WTC11 (cell line): ENCODE results near the gene SLC13A2.

Source experiments
- CREB1 ChIP-seq: sonication (generic); formaldehyde crosslinking; IDR thresholded peaks from 2 replicates; pipeline ENCODE4 v1.8.0; 2023; ENCODE audit warnings: mild to moderate bottlenecking, missing genetic modification reagents
- JUN ChIP-seq: sonication (generic); formaldehyde crosslinking; IDR thresholded peaks from 2 replicates; pipeline ENCODE4 v1.8.0; 2023; ENCODE audit warnings: mild to moderate bottlenecking, missing genetic modification reagents
- SMAD3 ChIP-seq: sonication (generic); formaldehyde crosslinking; IDR thresholded peaks from 2 replicates; pipeline ENCODE4 v1.8.0; 2022; ENCODE audit warnings: missing genetic modification reagents, mild to moderate bottlenecking, borderline replicate concordance
- TEAD1 ChIP-seq: sonication (generic); formaldehyde crosslinking; IDR thresholded peaks from 2 replicates; pipeline ENCODE4 v1.8.0; 2022; ENCODE audit warnings: mild to moderate bottlenecking, missing genetic modification reagents
- ZBTB21 ChIP-seq: sonication (generic); formaldehyde crosslinking; IDR thresholded peaks from 2 replicates; pipeline ENCODE4 v1.8.1; 2023; ENCODE audit warnings: mild to moderate bottlenecking, missing genetic modification reagents, borderline replicate concordance
- ZNF121 ChIP-seq: sonication (generic); formaldehyde crosslinking; IDR thresholded peaks from 2 replicates; pipeline ENCODE4 v1.8.0; 2023; ENCODE audit warnings: missing genetic modification reagents
- ZNF232 ChIP-seq: sonication (generic); formaldehyde crosslinking; IDR thresholded peaks from 2 replicates; pipeline ENCODE4 v1.8.0; 2022; ENCODE audit warnings: mild to moderate bottlenecking, missing genetic modification reagents
- TF ChIP-seq, protein P1 (sequence below): sonication (generic); formaldehyde crosslinking; IDR thresholded peaks from 2 replicates; pipeline ENCODE4 v1.8.1; 2023; ENCODE audit warnings: mild to moderate bottlenecking, missing genetic modification reagents
- TF ChIP-seq, protein P2 (sequence below): fragments of 250-450 bp; sonication (Bioruptor Pico); IDR thresholded peaks from 2 replicates; pipeline ENCODE4 v1.9.0; 2021; ENCODE audit warnings: mild to moderate bottlenecking
- TF ChIP-seq, protein P3 (sequence below): fragments of 200-600 bp; IDR thresholded peaks from 2 replicates; pipeline ENCODE4 v1.8.0; 2022; ENCODE audit warnings: antibody characterized with exemption
- TF ChIP-seq, protein P4 (sequence below): sonication (generic); formaldehyde crosslinking; IDR thresholded peaks from 2 replicates; pipeline ENCODE4 v1.8.0; 2022; ENCODE audit warnings: mild to moderate bottlenecking, missing genetic modification reagents
- TF ChIP-seq, protein P5 (sequence below): sonication (generic); formaldehyde crosslinking; IDR thresholded peaks from 2 replicates; pipeline ENCODE4 v1.8.0; 2022; ENCODE audit warnings: mild to moderate bottlenecking, missing genetic modification reagents
- TF ChIP-seq, protein P6 (sequence below): sonication (generic); formaldehyde crosslinking; IDR thresholded peaks from 2 replicates; pipeline ENCODE4 v1.8.1; 2022; ENCODE audit warnings: low read depth, mild to moderate bottlenecking, moderate library complexity, missing genetic modification reagents, borderline replicate concordance

DNA sequence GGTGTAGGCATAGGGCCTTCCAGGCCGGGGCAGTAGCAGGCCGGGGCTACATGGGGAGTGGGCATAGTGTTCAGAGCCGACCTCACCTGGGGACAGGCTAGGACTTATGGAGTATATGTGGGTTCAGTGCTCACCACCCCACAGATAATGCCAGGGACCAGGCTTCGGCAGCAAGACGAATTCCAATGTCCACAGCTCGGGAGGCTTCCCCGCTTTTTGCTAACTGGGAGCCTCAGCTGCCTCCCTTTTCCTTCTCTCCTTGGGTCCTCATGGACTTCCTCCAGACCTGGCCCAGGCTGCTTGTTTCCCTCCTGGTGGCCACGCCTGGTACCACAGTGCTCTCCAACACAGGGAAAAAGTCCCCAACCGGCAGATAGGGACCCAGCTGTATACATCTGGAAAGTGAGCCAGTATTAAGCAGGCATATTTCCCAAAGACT is 47.3 kb upstream of the SLC13A2 start:
- TF ChIP-seq, protein P1, sequence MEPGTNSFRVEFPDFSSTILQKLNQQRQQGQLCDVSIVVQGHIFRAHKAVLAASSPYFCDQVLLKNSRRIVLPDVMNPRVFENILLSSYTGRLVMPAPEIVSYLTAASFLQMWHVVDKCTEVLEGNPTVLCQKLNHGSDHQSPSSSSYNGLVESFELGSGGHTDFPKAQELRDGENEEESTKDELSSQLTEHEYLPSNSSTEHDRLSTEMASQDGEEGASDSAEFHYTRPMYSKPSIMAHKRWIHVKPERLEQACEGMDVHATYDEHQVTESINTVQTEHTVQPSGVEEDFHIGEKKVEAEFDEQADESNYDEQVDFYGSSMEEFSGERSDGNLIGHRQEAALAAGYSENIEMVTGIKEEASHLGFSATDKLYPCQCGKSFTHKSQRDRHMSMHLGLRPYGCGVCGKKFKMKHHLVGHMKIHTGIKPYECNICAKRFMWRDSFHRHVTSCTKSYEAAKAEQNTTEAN (CRISPR knock-in tag), result no peak
- no peak for TF ChIP-seq ZNF232 (CRISPR knock-in tag)
- TF ChIP-seq, protein P2, sequence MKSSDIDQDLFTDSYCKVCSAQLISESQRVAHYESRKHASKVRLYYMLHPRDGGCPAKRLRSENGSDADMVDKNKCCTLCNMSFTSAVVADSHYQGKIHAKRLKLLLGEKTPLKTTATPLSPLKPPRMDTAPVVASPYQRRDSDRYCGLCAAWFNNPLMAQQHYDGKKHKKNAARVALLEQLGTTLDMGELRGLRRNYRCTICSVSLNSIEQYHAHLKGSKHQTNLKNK (CRISPR knock-in tag), result no peak
- TF ChIP-seq, protein P3, sequence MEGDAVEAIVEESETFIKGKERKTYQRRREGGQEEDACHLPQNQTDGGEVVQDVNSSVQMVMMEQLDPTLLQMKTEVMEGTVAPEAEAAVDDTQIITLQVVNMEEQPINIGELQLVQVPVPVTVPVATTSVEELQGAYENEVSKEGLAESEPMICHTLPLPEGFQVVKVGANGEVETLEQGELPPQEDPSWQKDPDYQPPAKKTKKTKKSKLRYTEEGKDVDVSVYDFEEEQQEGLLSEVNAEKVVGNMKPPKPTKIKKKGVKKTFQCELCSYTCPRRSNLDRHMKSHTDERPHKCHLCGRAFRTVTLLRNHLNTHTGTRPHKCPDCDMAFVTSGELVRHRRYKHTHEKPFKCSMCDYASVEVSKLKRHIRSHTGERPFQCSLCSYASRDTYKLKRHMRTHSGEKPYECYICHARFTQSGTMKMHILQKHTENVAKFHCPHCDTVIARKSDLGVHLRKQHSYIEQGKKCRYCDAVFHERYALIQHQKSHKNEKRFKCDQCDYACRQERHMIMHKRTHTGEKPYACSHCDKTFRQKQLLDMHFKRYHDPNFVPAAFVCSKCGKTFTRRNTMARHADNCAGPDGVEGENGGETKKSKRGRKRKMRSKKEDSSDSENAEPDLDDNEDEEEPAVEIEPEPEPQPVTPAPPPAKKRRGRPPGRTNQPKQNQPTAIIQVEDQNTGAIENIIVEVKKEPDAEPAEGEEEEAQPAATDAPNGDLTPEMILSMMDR, result peak; percentile 55
- no peak for TF ChIP-seq ZBTB21 (CRISPR knock-in tag)
- no peak for TF ChIP-seq SMAD3 (CRISPR knock-in tag)
- TF ChIP-seq, protein P4, sequence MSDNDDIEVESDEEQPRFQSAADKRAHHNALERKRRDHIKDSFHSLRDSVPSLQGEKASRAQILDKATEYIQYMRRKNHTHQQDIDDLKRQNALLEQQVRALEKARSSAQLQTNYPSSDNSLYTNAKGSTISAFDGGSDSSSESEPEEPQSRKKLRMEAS (CRISPR knock-in tag), result no peak
- TF ChIP-seq TEAD1 (CRISPR knock-in tag), result no peak
- no peak for TF ChIP-seq CREB1
- TF ChIP-seq ZNF121 (CRISPR knock-in tag), result no peak
- TF ChIP-seq, protein P5, sequence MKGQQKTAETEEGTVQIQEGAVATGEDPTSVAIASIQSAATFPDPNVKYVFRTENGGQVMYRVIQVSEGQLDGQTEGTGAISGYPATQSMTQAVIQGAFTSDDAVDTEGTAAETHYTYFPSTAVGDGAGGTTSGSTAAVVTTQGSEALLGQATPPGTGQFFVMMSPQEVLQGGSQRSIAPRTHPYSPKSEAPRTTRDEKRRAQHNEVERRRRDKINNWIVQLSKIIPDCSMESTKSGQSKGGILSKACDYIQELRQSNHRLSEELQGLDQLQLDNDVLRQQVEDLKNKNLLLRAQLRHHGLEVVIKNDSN, result no peak
- no peak for TF ChIP-seq JUN (CRISPR knock-in tag)
- TF ChIP-seq, protein P6, sequence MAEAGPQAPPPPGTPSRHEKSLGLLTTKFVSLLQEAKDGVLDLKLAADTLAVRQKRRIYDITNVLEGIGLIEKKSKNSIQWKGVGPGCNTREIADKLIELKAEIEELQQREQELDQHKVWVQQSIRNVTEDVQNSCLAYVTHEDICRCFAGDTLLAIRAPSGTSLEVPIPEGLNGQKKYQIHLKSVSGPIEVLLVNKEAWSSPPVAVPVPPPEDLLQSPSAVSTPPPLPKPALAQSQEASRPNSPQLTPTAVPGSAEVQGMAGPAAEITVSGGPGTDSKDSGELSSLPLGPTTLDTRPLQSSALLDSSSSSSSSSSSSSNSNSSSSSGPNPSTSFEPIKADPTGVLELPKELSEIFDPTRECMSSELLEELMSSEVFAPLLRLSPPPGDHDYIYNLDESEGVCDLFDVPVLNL (CRISPR knock-in tag), result no peak
